OCI-LY3 (cell line): Measurements from ENCODE around the gene ROR1.

Source experiments
- CTCF ChIP-seq: fragments of 200-600, 300-600 bp; sonication (generic); IDR thresholded peaks from 2 replicates; pipeline ENCODE4 v1.5.1; 2014; ENCODE audit warnings: antibody characterized with exemption, low read length, low read depth
- EZH2phosphoT487 ChIP-seq: fragments of 200-600 bp; shearing (Covaris generic); IDR thresholded peaks from 2 replicates; pipeline ENCODE4 v1.6.1; 2018; ENCODE audit warnings: antibody characterized with exemption, mixed run types, low read depth

GRCh38 chr1:63759778-63760177 lies 14.0 kb upstream of the ROR1 start:
- TF ChIP-seq CTCF, result no peak
- TF ChIP-seq EZH2phosphoT487, result no peak
